Panc1 (cell line): ENCODE measurements around the gene SELENOT.

Experiments used
- CTCF ChIP-seq: fragments of 450-650 bp; IDR thresholded peaks from 2 replicates; pipeline ENCODE4 v1.5.1; 2017; ENCODE audit warnings: mild to moderate bottlenecking
- POLR2AphosphoS5 ChIP-seq: IDR thresholded peaks from 2 replicates; pipeline ENCODE4 v1.6.1; 2012; ENCODE audit warnings: mild to moderate bottlenecking, low read depth, low read length, moderate library complexity
- REST ChIP-seq, 2 experiments: IDR thresholded peaks; 2 replicates each; pipeline ENCODE4 v1.6.1; 2011 to 2012; ENCODE audit warnings: low read depth in 2 of 2, control low read depth in 1 of 2, low read length in 1 of 2, mild to moderate bottlenecking in 1 of 2, moderate library complexity in 1 of 2; ENCODE audit not compliant: insufficient read depth in 1 of 2
- SIN3A ChIP-seq: IDR thresholded peaks from 2 replicates; pipeline ENCODE4 v1.6.1; 2012; ENCODE audit warnings: low read depth, mild to moderate bottlenecking, low read length, moderate library complexity, borderline replicate concordance; ENCODE audit not compliant: insufficient read depth
- TCF7L2 ChIP-seq: IDR thresholded peaks from 2 replicates; pipeline ENCODE4 v1.6.1; 2011; ENCODE audit warnings: mild to moderate bottlenecking, low read depth, low read length, inconsistent platforms

GRCh38 chr3:150636258-150636657 lies 33.1 kb downstream of the SELENOT start:
- TF ChIP-seq POLR2AphosphoS5 (no peak), CTCF (no peak), REST (IDR thresholded peaks at IDR 0.05; ENCODE audit: insufficient read depth in 1 of 2, low read depth in 2 of 2, low read length in 1 of 2) (no peak), TCF7L2 (no peak), SIN3A (no peak)
